Activated T-helper 1 cell treated with Interleukin-2 at 50 U/mL for 16 hours (primary cell): Measurements from ENCODE around the gene ABL1.

Experiments
- DNase-seq: peaks from one replicate; pipeline ENCODE4 v3.0.0-alpha.2; 2020; ENCODE audit warnings: low read depth

The ABL1 gene

GRCh38 chr9:130919559-130920145 is 84.6 kb downstream of the ABL1 start:
- no peak for DNase-seq

DNA sequence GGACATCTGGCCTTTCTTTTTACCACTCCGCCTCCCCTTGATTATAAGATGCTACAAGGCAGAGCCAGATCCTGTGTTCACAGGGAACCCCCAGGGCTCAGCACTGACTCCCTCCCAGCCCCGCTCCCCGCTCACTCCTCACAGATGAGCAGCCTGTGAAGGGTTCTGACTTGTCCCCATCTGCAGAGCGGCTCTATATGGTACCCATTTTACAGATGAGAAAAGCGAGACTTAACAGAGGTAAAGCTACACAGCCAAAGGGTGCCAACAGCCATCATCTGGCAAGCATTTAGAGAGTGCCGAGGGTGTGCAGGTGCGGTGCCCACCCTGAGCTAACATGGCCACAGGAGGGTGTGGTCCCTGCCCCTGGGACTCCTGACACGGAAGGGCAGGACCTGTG is 85.2 kb downstream of the ABL1 start:
- DNase-seq, result no peak

DNA sequence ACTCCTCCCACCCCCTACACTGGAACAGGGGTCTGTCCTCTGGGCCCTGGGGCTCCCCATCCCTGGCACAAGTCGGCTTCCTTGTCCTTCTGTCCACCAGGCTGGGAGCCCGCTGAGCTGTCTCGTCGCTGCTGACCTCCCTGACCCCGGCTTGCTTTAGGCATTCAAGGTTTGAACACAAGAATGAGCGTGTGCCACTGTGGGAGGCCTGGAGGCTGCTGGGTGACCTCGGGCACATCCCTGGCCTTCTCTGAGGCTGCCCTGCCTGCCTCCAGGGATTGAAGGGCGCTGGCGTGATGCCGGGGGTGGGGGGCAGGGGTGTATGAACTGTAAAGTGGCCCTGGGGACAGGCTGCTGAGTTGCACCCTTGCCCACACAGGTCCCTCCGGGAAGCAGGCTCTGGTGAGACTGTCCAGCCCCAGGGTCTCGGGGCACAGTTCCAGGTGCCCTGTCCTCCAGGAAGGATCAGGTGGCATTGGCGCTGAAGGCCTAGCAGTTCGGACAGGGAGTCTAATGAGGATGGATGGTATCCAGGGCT is 85.8 kb downstream of the ABL1 start:
- DNase-seq, result no peak

DNA sequence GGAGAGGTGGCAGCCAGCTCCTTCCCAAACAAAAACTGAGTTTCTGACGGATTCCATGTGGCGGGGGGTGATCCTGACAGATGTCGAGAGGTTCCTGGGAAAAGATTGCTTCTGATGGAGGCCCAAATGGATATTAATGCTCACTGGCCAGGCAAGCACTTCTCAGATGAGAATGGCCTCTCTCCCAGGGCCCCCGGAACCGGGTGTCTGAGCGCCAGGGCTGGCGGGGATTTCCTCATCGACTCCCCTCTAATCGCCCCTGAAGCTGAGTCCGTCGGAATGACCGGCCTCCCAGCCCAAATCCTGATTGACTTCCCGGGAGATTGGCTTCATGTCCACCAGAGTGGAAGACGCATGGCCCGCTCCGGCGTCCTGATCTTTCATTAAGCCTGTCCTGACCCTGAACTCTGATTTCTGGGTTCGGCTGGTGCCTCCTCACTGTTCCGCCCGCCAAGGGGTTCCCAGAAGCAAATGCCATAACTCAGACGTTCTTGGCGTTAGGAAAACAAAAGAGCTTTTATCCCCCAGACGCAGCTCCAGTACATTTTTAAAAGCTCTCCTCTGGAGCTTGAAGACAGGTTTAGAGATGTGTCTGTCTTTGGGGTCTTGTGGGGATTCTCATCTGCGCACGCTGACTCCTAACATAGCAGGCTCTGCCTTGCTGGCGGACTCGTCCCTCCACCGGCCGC is 86.4 kb downstream of the ABL1 start:
- no peak for DNase-seq

DNA sequence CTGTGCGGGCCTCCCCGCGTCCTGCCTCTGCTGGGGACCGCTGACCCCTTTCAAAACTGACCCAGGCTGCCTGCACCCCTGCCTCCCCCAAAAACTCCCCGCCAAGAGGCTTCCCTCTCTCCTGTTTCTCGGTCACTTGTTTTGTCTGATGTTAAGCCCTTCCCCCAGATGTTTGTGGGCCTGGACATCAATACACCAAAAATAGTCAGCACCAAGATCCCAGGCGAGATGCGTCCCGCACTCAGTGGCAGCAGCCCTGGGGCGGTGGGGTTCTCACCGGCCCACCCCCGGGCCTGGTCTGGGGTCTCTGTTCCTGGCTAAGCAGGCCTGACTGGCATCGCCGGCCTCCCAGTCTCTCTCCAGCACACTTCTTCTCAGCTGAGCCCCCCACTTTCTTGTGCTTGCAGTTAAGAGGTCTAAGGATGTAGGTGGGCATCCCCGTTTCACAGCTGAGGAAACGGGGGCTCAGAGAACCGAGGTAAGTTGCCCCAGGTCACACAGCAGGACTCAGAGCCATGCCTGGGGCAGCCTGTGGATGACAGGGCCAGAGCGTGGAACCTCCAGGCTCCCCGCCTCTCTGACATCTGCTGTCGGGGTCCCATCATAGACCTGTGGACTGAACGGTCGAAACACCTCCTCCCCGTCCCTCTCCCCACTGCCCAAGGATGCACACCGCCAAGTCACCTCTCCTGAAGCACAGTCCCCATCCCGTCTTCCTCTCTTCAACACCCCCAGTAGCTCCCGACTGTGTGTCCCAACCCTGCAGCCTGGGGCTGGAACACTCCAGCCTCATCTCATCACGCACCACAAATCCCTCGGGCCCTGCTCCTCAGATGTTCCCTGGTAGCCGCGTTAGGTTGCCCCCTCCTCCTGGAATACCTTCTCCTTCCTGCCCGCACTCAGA is 87.2 kb downstream of the ABL1 start:
- no peak for DNase-seq

- DNase-seq, result no peak
Observed at GRCh38 chr9:130922893-130923610, 88.0 kb downstream of the ABL1 start.

DNA sequence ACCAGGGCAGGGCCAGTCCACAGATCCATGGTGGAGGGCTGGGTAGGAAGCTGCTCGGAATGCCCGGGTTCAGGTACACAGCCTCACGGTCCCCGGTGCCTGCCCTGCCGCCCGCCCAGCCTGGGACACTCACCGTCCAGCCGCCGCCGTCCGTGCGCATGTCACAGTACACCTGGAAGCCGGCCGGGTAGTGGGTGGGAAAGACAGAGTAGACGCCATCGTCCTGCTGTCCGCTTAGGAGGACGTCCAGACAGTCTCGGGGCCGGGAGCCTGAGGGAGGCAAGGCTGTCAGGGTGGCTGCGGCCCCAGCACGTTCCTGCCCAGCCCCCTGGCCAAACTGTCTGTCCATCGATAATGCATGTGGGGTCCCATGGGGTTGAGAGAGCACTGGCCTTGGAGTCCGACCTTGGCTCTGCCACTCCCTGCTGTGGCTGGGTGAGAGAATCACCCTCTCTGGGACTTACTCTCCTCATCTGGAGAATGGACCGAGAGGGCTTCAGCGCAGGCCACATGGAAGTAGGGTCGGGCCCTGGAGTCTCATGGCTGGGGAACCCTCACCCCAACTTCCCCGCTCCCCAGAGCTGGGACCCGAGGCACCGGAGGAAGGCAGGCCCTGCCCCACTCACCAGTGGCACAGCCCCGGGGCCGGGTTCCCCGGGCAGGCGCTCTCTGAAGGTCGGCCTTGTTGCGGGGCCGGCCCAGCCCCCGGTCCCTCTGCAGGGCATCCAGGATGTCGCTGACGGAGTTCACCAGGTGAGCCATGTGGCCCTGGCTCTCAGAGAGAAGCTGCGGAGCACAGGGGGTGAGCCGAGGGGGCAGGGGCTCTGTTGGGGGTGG is 88.8 kb downstream of the ABL1 start:
- no peak for DNase-seq

GRCh38 chr9:130924448-130924788 is 89.4 kb downstream of the ABL1 start:
- DNase-seq, result no peak

DNA sequence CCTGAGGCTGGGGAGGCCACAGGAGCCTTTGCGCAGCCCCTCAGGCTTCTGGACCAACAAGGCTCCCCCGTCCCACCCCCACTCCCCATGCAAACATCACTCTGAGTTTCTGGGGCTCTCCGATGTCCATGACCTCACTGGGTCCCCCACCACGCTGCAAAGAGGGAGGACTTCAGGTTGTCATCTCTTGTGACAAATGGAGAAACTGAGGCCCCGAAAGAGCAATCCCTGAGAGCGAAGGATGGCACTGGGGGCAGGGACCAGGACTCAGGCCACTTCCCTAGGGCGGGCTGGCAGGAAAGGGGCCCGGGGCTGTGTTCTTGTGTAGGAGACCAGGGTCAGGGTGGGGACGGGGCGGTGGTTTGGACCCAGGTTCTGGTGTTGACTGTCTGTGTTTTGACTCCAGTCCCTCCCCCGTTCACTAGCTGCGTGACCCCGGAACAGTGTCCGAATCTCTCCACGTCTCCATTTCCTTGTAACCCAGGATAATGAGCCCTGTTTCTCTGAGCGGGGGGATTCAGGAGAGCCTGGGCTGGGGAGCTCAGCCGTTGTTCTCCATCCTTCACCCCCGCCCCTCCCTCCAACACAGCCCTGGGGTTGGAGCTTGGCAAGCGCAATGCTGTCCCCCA is 90.1 kb downstream of the ABL1 start:
- DNase-seq, result no peak

DNA sequence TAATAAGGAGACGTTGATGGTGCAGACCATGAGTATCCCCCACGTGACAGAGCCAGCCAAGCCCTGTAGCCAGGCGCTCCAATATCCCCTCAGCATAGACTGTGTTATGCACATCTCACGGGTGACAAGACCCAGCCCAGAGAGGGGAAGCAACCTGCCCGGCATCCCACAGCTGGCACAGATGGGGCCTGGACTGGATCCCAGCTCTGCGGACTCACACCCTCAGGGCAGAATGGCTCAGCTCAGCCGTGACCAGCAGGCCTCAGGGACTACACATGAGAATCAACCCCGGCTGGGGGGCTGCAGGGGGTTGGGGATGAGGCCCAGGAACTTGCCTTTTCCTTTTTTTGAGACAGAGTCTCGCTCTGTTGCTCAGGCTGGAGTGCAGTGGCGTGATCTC is 92.3 kb downstream of the ABL1 start:
- no peak for DNase-seq

DNA sequence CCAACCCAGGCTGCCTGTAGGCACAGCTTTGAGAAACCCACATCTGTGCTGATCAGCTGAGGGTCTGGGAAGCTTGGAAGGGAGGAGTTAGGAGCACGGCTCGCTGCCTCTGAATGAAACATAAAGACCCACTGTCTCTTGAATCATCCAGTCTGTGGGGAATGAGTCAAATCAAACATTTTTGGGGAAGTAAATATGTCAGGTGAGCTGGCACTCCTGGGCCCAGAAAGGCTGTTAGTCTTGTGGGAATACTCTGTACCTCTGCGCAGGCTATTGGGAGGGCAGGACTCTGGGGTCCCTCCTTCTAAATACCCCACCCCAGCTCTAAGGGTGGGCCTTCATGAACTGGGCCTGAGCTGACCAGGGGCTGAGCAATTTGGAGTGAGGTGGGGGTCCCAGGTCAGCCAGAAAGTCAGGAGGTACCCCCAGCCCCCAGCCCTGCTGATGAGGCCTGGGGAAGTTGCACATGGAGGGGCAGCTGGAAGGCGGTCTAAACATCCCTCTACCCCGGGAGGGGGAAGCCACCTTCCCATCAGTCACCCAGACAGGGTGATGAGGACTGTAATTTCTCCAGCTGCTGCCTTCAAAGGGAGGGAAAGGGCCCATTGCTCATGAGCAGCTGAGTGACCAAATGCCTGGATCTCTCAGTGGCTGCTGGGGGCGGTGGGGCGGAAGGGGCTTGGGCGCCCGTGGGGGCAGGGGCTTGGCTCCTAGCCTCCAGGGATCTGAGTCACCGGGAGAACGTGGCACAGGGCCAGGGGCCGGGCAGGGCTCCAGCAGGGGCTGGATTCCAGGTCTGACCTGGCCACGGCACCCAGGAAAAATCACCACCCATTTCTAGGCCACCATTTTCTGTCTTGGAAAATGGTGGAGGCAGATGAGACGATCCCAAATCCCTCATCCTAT is 93.2 kb downstream of the ABL1 start:
- no peak for DNase-seq

- no peak for DNase-seq
Observed at GRCh38 chr9:130929571-130930038, 94.6 kb downstream of the ABL1 start.

DNA sequence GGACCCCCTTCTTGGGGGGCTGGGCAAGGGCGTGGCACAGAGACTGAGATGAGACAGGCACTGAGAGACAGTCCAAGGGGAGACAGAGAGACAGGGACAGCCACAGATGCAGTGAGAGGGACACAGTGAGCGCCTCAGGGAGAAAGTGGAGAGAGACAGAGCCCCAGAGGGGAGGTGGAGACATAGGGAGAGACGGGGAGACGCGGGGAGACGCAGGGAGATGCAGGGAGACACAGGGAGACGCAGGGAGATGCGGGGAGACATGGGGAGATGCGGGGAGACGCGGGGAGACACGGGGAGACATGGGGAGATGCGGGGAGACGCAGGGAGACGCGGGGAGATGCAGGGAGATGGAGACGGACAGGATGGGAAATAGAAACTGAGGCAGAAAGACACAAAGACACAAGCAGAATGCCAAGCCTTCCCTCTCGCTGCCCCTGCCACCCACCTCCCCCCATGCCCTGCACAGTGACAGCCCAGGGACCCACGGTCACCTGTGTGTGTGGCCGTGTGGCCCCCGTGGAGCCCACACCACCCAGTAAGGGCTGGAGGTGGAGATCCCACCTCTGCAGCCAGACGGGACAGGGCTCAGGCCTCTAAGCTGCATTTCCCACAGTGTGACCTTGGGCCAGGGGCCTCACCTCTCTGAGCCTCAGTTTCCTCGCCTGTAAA is 95.2 kb downstream of the ABL1 start:
- DNase-seq, result no peak

- no peak for DNase-seq
Observed at GRCh38 chr9:130930804-130931349, 95.8 kb downstream of the ABL1 start.

GRCh38 chr9:130931508-130932254 is 96.6 kb downstream of the ABL1 start:
- DNase-seq, result no peak

GRCh38 chr9:130932255-130933079 is 97.4 kb downstream of the ABL1 start:
- no peak for DNase-seq
